ENCODE measurements around the gene MLST8. TPM values are rescaled to one million over a fixed set of nuclear protein-coding genes. Genes with fewer than 3 reads are reported as not detected.

The MLST8 gene
- total RNA-seq, 1 donor from 2014 or later: 38.7 TPM

DNA sequence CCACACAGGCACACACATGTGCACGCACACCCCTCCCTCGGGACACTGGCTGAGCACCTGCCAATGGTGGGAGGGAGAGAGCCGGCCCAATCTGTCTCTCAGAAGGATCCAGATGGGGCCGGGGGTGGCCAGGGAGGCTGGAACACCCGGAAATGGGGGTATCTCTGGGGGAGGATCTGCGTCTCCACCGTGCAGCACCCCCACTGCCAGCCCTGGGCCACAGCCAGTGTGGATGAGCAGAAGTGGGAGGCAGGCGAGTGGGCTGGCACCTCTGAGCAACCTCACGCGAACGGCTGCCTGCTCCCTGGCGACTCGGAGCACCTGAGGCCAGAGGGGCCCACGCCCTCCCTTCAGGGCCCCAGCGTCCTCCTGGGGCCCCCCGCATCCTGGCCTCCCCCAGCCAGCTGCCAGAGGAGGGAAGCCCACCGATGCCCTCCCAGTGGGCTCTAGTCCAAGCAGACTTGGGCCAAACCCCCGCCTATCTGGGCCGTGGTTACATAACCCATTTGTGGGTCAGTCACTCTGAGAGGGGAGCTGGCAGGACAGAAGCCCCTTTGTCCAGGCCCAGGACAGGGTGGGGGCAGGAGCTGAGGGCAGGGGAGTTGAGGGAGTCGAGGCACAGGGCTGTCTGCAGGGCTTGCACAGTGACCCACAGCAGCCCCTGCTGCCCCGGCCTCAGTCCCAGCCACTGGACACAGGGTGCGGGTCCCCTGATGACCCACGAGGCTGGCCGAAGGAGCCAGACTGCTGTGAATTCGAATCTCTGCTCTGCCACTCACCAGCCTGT is 14.4 kb upstream of the MLST8 start:
- Mint-ChIP-seq H3K36me3 (ENCODE audit: low read depth) (no peaks in the 10 kb centered on the region), H3K27me3 (peaks cover 9% of the 10 kb centered on the region), H3K4me1 (peaks cover 8% of the 10 kb centered on the region), H3K9me3 (no peaks in the 10 kb centered on the region), H3K27ac (no peak overlapping the region), H3K4me3 (no peak overlapping the region)
- ATAC-seq (ENCODE audit: low read depth): no peak
- intact Hi-C loops (cut with micrococcal nuclease): no loop called here
- CTCF ChIA-PET: no interaction called here
- no peak for DNase-seq
- TF ChIP-seq, protein P1, sequence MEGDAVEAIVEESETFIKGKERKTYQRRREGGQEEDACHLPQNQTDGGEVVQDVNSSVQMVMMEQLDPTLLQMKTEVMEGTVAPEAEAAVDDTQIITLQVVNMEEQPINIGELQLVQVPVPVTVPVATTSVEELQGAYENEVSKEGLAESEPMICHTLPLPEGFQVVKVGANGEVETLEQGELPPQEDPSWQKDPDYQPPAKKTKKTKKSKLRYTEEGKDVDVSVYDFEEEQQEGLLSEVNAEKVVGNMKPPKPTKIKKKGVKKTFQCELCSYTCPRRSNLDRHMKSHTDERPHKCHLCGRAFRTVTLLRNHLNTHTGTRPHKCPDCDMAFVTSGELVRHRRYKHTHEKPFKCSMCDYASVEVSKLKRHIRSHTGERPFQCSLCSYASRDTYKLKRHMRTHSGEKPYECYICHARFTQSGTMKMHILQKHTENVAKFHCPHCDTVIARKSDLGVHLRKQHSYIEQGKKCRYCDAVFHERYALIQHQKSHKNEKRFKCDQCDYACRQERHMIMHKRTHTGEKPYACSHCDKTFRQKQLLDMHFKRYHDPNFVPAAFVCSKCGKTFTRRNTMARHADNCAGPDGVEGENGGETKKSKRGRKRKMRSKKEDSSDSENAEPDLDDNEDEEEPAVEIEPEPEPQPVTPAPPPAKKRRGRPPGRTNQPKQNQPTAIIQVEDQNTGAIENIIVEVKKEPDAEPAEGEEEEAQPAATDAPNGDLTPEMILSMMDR (IDR thresholded peaks at IDR 0.05): no peak
- POLR2A ChIA-PET: interaction anchor here (0.6 kb wide), 1 partner anchor 228 kb away, joined by 4 read pairs; no protein-coding TSS in a partner anchor

DNA sequence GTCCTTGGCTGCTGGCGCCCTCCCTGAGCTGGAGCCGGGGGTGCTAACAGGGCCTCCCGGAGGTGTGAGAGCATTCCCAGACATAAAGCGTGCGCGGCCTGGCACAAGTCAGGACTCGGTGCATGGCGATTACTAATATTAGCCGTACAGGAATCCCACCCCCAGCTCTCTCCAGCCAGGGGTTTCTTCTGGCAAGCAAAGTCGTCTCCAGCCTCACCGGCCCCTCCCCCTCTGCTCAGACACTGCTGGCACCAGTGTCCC is 13.9 kb upstream of the MLST8 start:
- intact Hi-C loops (cut with micrococcal nuclease): no loop called here
- Mint-ChIP-seq H3K27me3 (peaks cover 9% of the 10 kb centered on the region), H3K36me3 (ENCODE audit: low read depth) (no peaks in the 10 kb centered on the region), H3K27ac (no peak overlapping the region), H3K4me1 (peaks cover 8% of the 10 kb centered on the region), H3K9me3 (no peaks in the 10 kb centered on the region), H3K4me3 (no peak overlapping the region)
- DNase-seq (no peak), ATAC-seq (ENCODE audit: low read depth) (no peak)
- TF ChIP-seq, protein P1 (IDR thresholded peaks at IDR 0.05): no peak
- CTCF ChIA-PET: no interaction called here
- POLR2A ChIA-PET: interaction anchor here (0.6 kb wide), 1 partner anchor 227 kb away, joined by 4 read pairs; no protein-coding TSS in a partner anchor

DNA sequence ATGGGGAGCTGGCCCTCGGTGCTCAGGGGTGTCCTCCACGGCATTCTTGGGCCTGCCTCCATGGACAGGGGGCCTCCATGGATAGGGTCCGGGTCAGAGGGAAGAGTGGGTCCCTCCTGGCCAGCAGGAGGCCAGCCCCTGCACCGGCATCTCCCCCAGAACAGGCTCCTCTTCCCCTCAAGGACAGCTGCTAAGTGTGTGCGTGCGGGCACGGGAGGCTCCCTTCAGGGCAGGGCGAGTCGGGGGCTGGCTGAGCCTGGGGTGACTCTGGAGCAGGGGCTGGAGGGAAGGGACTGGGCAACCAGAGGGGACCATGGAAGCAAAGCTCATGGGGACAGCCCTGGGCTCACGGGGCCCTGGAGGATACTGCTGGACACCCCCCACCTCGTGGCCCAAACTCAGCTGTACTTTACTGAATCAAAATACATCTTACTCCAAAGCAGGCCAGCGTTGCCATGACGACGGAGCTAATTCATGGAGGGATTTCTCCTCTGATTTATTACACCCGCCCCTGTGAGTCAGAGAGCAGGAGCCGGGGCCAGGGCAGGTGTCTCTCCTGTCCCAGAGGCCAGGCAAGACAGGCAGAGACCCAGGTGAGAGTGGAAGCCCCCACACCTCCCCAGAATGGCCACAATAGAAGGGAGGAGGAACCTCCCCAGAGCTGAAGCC is 11.0 kb upstream of the MLST8 start:
- intact Hi-C loops (cut with micrococcal nuclease): no loop called here

DNA sequence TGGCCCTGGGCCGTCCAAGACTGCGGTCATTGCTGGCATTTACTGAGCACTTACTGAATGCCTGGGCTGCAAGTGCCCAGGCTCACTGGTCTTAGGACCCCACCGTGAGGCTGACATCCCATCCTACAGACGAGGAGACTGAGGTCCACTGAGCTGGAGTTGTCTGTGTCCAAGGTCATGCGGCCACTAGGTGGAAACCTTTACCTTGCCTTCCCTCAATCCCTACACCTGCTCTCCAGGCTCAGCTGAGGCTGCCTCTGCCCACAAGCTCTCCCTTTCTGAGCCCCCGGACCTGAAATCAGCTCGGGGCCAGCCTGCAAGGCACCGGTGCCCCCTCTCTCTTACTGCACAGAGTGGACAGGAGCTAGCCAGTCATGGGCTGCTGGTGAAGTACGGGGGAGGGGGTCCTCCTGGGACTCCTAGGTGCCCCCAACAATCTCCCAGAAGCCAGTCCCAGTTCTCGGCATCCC is 10.4 kb upstream of the MLST8 start:
- H3K4me3 Mint-ChIP-seq: peak overlapping the region; percentile 56
- ChIA-PET POLR2A (interaction anchor here (0.6 to 5.3 kb wide), 6 partner anchors 20 to 306 kb away, joined by 3 to 26 read pairs (median 4); partner anchors contain the start of genes ECI1, RPS2 and TRAF7), CTCF (interaction anchor here (0.6 to 2.1 kb wide), 8 partner anchors 20 to 308 kb away, joined by 3 to 34 read pairs (median 3); partner anchors contain the start of genes ECI1 and PGP)
- no peaks in the 10 kb centered on the region for H3K9me3 Mint-ChIP-seq
- ATAC-seq (ENCODE audit: low read depth) (peak; percentile 76), DNase-seq (no peak)
- no peaks in the 10 kb centered on the region for H3K36me3 Mint-ChIP-seq (ENCODE audit: low read depth)
- intact Hi-C loops (cut with micrococcal nuclease): loop anchor here (1.0 kb wide), 4 partner anchors 56 to 306 kb away; partner anchors contain the start of genes ABCA3 and ECI1
- no peak overlapping the region for H3K27ac Mint-ChIP-seq
- H3K27me3 Mint-ChIP-seq: peaks cover 19% of the 10 kb centered on the region
- peaks cover 8% of the 10 kb centered on the region for H3K4me1 Mint-ChIP-seq
- TF ChIP-seq, protein P1 (IDR thresholded peaks at IDR 0.05): no peak

More for the DNA sequence above, 11.0 kb upstream of the MLST8 start:
- Mint-ChIP-seq H3K9me3 (no peaks in the 10 kb centered on the region), H3K27ac (no peak overlapping the region), H3K36me3 (ENCODE audit: low read depth) (no peaks in the 10 kb centered on the region), H3K4me3 (no peak overlapping the region), H3K27me3 (peaks cover 19% of the 10 kb centered on the region), H3K4me1 (peaks cover 8% of the 10 kb centered on the region)
- TF ChIP-seq, protein P1 (IDR thresholded peaks at IDR 0.05): no peak
- CTCF ChIA-PET: interaction anchor here (1.0 to 2.1 kb wide), 6 partner anchors 20 to 307 kb away, joined by 3 to 34 read pairs (median 8); partner anchors contain the start of genes ECI1 and PGP
- POLR2A ChIA-PET: interaction anchor here (0.6 to 5.3 kb wide), 5 partner anchors 20 to 307 kb away, joined by 3 to 26 read pairs (median 4); partner anchors contain the start of genes ECI1 and TRAF7
- DNase-seq: no peak
- no peak for ATAC-seq (ENCODE audit: low read depth)
